ENCODE results near the gene GPBAR1.

DNA sequence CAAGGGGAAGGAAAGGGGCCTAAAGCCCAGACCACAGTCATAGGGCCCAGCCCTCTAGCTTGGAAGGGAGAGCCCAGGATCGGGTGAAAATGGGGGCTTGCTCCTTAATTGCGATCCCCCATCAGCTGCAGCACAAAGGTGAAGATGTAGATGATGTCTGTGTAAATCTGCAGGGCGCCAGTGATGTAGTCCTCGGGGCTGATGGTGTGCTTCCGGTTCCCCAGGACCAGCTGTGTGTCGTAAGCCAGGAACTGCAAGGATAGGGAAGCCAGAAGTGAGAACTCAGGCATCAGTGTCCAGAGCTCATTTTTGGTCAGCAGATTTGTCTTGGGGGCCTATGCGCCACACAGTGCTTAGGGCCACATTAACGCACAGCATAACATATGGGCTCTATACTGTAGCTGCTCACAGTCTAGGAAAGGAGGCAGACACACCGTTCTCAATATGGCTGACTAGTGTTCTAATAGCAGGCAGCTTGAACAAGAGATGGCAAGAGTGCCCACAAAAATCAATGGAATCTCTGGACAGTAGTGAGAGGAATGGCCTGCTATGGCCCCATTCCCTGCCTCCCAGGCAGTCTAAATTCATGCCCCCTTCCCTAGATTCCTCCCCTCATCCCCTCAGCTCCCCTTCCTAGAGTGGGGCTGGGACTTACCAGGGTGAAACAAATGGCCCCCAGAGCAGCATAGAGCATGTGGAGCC is 14.7 kb downstream of the GPBAR1 start:
- TF ChIP-seq, protein P1, sequence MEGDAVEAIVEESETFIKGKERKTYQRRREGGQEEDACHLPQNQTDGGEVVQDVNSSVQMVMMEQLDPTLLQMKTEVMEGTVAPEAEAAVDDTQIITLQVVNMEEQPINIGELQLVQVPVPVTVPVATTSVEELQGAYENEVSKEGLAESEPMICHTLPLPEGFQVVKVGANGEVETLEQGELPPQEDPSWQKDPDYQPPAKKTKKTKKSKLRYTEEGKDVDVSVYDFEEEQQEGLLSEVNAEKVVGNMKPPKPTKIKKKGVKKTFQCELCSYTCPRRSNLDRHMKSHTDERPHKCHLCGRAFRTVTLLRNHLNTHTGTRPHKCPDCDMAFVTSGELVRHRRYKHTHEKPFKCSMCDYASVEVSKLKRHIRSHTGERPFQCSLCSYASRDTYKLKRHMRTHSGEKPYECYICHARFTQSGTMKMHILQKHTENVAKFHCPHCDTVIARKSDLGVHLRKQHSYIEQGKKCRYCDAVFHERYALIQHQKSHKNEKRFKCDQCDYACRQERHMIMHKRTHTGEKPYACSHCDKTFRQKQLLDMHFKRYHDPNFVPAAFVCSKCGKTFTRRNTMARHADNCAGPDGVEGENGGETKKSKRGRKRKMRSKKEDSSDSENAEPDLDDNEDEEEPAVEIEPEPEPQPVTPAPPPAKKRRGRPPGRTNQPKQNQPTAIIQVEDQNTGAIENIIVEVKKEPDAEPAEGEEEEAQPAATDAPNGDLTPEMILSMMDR (IDR thresholded peaks at IDR 0.05; ENCODE audit: insufficient read depth, low read length, poor library complexity, severe bottlenecking): no peak
- TF ChIP-seq EZH2phosphoT487 (conservative IDR thresholded peaks at IDR 0.05; ENCODE audit: low read length): no peak

Data from SU-DHL-6 (cell line).